ENCODE results near the gene GALNT10.

- TF ChIP-seq ZFX (IDR thresholded peaks at IDR 0.05; ENCODE audit: borderline replicate concordance) (no peak), CTCF (IDR thresholded peaks at IDR 0.05) (no peak)
Measured at GRCh38 chr5:154209591-154210081, 19.1 kb downstream of the GALNT10 start.
